Effector CD8-positive, alpha-beta T cell (primary cell): ENCODE results near the gene FAM131B.

Experiments used
- DNase-seq: peaks from one replicate; lab custom pipeline; 2025; lab: John Stamatoyannopoulos, UW

The FAM131B gene

DNA sequence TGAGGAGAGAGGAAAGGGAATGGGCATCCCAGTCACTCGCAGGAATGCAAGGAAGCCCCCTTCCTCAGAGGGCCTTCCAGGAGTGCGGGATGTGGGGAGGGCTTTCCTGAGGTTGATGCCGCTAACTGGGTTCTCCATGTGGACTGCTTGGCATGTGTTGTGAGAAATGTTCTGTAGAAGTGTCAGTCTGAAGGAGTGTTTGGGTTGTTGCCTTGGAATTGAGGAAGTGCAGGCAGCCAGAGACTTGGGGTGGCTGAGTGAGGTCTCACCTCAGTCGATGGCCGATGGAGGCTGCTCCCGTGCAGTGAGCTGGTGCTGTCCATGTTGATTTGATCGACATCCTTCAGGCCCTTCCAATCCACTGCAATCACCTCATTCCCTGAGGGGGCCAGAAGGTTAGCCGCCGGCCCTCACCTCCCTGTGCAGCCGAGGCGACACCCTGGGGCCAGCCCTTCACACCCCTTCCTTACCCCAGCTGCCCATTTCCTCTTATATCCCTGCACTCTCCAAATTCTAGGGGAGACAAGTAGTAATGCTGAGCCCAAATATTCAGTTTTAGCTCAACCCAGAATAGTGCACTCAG lies 2.7 kb downstream of the FAM131B start:
- no peak for DNase-seq

GRCh38 chr7:143358626-143359025 lies 3.9 kb downstream of the FAM131B start:
- no peak for DNase-seq

- DNase-seq: no peak
Measured at GRCh38 chr7:143356414-143357050, 6.0 kb downstream of the FAM131B start.

DNA sequence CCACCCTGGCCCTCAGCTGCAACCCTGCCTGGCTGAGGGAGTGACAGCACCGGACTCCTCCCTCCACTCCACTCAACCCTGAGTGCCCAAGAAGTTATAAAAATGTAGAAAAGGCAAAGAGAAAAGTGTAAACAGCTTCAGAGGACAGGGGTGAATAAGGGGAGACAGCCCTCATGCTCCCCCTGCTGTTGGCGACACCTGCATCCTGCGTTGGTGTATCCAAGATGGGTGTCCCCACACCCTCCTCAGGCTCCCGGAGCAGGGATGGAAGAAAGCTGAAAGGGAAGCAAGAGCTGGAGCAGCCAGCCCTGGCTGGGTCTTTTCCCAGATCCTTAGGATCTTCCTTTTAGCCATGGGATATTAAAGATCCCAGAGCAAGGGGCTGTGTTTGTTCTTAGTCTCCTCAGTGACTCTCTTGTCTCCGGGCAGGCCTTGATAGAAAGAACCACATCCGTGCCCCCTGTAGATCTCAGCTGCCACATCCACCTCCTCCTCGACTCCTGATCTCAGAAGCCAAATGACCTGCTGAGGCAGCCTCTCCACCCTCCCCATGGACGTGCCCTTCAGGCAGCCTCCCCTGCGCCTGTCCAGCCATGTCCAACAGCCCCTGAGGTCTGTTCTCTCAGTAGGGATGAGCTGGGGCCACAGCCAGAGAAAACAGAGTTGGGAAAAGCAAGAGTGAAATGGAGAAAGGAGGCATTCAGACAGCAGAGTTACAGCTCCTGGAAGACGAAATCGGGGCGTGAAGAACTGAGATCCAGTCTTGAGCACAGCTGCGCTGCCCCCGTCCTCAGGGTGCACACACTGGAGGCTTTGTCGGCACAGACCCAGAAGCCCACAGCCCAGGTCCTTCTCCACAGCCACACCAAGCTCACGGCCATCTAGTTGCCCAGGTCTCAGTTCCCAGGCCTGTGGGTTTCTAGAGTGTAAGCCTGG lies 6.8 kb downstream of the FAM131B start:
- no peak for DNase-seq

- DNase-seq: no peak
Measured at GRCh38 chr7:143354965-143355364, 7.5 kb downstream of the FAM131B start.

- no peak for DNase-seq
Measured at GRCh38 chr7:143354376-143354775, 8.1 kb downstream of the FAM131B start.

- no peak for DNase-seq
Measured at GRCh38 chr7:143352531-143353002, 9.9 kb downstream of the FAM131B start.

DNA sequence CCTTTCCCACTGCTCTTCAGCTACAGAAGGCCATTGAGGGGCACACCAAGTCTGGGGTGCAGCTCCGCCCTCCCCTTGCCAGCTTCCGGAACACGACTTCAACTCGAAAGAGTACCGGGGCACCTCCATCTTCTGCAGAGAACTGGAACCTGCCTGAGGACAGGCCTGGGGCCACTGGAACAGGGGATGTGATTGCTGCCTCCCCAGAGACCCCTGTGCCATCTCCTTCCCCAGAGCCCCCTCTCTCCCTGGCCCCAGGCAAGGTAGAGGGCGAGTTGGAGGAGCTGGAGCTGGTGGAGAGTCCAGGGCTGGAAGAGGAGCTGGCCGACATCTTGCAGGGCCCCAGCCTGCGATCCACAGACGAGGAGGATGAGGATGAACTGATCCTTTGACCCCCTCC lies 10.9 kb downstream of the FAM131B start:
- DNase-seq: no peak

DNA sequence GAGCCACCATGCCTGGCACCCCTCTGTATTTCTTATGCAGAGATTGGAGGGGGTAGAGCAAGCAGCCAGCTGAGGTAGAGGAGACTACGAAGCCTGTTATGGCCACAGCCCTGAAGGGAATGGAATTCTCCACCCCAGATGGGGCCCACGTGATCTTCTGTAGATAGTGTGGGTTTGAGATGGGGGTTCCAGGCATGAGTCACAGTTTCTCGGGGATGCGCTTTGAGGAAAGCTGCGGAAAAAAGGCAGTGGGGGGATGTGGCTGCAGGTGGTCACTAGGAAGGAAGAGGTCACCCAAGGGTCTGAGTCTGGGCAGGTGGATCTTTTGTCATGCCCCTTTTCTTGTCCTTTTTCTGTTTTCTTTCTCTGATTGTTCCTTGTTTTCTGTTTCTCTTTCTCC lies 11.5 kb downstream of the FAM131B start:
- no peak for DNase-seq

DNA sequence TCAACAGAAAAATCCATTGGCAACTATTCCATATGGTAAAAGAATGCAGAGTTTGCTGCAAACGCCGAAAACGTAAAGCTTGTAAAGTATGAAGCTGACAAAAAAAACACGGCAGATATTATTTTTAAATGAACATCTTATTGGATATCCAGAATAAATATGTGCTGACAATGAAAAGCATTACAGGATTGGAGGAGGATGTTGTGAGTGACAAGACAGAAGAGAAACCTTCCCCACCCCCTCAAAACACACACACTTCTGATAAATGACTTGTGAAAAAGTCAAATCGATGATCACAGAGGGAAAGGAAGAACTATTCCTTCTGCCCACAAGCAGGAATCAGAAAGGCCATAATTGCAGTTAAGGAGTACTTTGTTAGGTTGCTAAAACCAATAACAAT lies 14.6 kb downstream of the FAM131B start:
- no peak for DNase-seq

DNA sequence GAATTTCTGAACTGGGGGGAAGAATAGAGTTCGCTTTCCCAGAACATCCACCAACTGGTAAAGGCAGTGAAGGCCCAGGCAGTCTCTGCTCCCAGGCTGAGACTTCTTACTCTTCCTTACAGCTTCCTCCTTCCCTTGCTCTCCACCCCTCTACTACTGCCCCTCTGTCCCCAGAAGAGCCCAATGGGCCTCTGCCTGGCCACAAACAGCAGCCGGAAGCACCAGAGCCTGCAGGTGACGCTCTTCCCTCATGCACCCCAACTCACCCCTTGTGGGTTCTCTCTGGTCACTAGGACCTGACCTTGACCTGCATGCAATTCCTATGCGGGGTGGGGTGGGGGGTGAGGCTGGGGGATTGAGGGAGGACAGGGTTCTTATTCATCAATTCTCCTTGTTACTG lies 16.5 kb downstream of the FAM131B start:
- no peak for DNase-seq

DNA sequence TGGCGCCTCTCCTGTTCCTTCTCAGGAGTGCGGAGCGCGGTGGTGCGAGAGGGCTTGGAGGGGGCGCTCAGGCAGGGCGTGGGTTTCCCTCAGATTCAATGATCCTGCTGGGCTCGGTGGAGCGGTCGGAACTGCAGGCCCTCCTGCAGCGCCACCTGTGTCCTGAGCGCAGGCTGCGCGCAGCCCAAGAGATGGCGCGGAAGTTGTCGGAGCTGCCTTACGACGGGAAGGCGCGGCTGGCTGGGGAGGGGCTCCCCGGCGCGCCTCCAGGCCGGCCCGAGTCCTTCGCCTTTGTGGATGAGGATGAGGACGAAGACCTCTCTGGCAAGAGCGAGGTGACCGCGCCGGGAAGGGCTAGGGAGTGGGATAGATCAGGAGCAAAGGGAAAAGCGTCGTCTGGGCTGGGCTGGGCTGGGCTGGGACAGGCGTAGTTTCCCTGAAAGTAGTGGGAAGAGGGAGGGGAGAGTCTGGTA lies 17.0 kb downstream of the FAM131B start:
- peak; percentile 40 for DNase-seq

DNA sequence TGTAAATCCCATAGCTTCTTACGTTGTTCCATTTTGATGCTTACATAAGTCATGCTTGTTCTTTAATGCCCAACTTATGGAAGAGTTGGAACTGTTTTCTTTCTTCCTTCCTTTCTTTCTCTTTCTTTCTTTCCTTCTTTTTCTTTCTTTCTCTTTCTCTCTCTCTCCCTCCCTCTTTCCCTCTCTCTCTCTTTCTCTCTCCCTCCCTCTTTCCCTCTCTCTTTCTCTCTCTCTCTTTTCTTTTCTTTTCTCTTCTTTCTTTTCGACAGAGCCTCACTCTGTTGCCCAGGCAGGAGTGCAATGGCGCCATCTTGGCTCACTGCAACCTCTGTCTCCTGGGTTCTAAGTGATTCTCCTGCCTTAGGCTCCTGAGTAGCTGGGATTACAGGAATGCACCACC lies 18.9 kb downstream of the FAM131B start:
- no peak for DNase-seq

- DNase-seq: no peak
Measured at GRCh38 chr7:143341842-143342241, 20.7 kb downstream of the FAM131B start.

- no peak for DNase-seq
Measured at GRCh38 chr7:143337216-143337615, 25.3 kb downstream of the FAM131B start.

DNA sequence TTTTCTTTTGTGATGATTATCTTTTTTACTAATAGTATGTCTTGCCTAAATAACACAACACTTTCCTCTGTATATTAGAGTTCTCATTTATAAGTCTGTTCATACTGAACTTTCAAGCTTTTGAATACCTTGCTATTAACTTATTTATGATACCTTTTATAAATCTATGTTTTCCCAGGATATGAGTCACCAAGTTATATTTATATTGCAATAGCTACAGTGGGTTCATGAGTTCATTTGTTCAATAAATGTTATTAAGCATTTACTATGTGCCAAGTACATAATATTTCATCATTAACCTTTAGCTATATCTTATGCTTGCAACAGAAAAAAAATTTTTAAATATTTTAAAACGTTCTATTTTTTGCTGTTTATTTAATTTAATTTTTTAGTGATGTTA lies 28.3 kb downstream of the FAM131B start:
- DNase-seq: no peak

- no peak for DNase-seq
Measured at GRCh38 chr7:143331179-143331801, 31.2 kb downstream of the FAM131B start.

DNA sequence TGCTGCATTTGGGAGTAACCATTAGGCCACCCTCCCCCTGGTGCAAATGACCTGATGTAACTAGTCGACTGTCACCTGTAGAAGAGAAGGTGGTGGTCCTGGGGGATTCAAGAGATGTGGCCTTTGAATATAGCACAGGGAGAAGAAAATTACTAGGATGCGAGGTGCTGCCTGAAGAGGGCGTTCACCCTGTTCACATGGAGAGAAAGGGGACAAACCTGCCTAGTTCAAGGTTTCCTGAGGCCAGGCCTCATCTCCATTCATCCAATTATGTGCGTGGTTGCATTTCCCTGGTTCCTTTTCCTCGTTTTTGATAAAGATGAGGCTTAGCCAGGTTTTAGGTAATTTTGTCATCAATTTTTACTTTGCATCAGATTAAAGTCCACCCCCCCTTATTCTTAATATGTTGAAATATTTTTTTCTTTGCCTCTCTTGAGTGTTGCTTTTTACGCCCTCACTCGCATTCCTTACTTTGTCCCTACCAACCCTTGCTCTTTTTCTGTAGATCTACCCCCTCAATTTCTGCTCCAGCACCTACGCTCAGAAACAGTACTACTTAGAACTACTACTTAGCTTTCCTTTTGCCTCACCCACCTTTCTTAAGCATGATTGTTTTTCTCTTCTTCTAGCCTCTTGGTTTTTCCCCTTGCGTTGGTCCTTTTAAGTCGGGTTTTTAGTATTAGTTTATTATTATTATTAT lies 32.9 kb downstream of the FAM131B start:
- no peak for DNase-seq

DNA sequence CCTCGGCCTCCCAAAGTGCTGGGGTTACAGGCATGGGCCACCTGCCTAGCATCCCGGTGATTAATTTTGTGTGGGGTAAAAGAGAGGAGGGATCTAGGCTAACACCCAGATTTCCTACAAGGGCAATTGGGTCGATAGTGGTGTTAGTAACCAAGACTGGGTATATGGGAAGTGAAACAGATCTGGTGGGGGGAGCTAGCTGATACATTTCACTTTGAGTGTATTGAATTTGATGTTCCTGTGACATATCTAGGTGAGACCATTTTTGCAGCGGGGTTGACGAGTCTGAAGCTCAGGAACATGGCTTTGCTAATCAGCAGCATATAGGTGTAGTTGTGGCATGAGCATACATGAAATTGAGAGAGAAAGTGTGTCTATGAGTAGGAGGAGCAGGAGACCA lies 34.6 kb downstream of the FAM131B start:
- DNase-seq: no peak

GRCh38 chr7:143325240-143325639 lies 37.3 kb downstream of the FAM131B start:
- DNase-seq: no peak

DNA sequence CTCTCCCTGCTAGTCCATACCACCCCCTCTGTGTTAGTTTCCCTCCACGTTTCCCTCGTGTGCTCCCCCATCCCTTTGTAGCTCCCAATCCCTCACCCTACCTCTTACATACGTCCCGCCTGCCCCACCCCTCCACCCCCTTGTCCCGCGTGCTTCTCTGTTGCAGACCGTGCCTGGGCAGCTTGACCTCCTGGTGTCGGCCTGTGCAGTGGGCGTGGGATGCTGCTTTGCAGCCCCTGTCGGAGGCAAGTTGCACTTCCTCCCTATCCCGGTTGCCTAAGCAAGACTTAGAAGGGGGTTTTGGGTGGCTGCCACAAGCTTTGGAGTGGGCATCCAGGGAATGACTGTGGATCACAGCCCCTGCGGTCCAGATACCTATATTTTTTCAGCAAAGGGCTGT lies 38.9 kb downstream of the FAM131B start:
- DNase-seq: no peak
